Endodermal cell (in vitro differentiated cells): Measurements from ENCODE around the gene USP17L10. TPM values are rescaled to one million over a fixed set of nuclear protein-coding genes. Genes with fewer than 3 reads are reported as not detected.

Experiments used
- total RNA-seq, 2 donors: library from RNA; stranded (reverse); fragmentation: NEBNext Ultra II Directional in 1 of 2; extraction: Animal tissue kit (Norgen Biotek cat#: 25700) in 1 of 2; gene quantifications; 2 replicates in 1 of 2; 3 replicates in 1 of 2; pipeline ENCODE4 v1.2.1, GENCODE V29; 2021

USP17L10 gene
- total RNA-seq, 2 donors from 2014 or later: not detected

Other genes starting within 250 kb of the USP17L10 start
- gene FAM90A26, start 40.2 kb upstream of the USP17L10 start, total RNA-seq: not detected
- not detected for gene USP17L11, start 4.7 kb downstream of the USP17L10 start, total RNA-seq
- gene USP17L12, start 9.5 kb downstream of the USP17L10 start, total RNA-seq: not detected
- gene USP17L13, start 14.2 kb downstream of the USP17L10 start, total RNA-seq: not detected
- gene USP17L15, start 23.7 kb downstream of the USP17L10 start, total RNA-seq: not detected
- not detected for gene USP17L17, start 33.2 kb downstream of the USP17L10 start, total RNA-seq
- gene USP17L18, start 38.0 kb downstream of the USP17L10 start, total RNA-seq: not detected
- not detected for gene USP17L19, start 42.7 kb downstream of the USP17L10 start, total RNA-seq
- not detected for gene USP17L20, start 47.5 kb downstream of the USP17L10 start, total RNA-seq
- not detected for gene USP17L21, start 52.2 kb downstream of the USP17L10 start, total RNA-seq
- not detected for gene USP17L22, start 57.0 kb downstream of the USP17L10 start, total RNA-seq
- gene USP17L24, start 114.5 kb downstream of the USP17L10 start, total RNA-seq: not detected
- not detected for gene USP17L25, start 119.3 kb downstream of the USP17L10 start, total RNA-seq
- not detected for gene USP17L26, start 124.0 kb downstream of the USP17L10 start, total RNA-seq
- not detected for gene USP17L5, start 128.7 kb downstream of the USP17L10 start, total RNA-seq
- not detected for gene USP17L27, start 133.5 kb downstream of the USP17L10 start, total RNA-seq
- not detected for gene USP17L28, start 138.2 kb downstream of the USP17L10 start, total RNA-seq
- not detected for gene USP17L29, start 143.0 kb downstream of the USP17L10 start, total RNA-seq
- gene USP17L30, start 152.5 kb downstream of the USP17L10 start, total RNA-seq: not detected
- gene DEFB131A, start 233.8 kb downstream of the USP17L10 start, total RNA-seq: not detected